ENCODE results near the gene FGD1. TPM values are rescaled to one million over a fixed set of nuclear protein-coding genes. Genes with fewer than 3 reads are reported as not detected.

Gene FGD1
- total RNA-seq, 1 donor from 2014 or later, result 8.1 TPM

GRCh38 chrX:54416965-54417364 lies 79.1 kb downstream of the FGD1 start:
- intact Hi-C loops (cut with DNase I), result no loop called here
- no peaks in the 10 kb centered on the region for H3K27me3 ChIP-seq
- no peaks in the 10 kb centered on the region for H3K9me3 ChIP-seq
- H3K4me3 ChIP-seq, result no peak overlapping the region
- no peak for TF ChIP-seq POLR2A (IDR thresholded peaks at IDR 0.05)
- TF ChIP-seq CTCF (IDR thresholded peaks at IDR 0.05), result no peak
- no peak for TF ChIP-seq POLR2AphosphoS5 (IDR thresholded peaks at IDR 0.05; ENCODE audit: insufficient read depth in 1 of 2, low read depth in 1 of 2)
- no peak overlapping the region for H3K27ac ChIP-seq
- no peaks in the 10 kb centered on the region for H3K36me3 ChIP-seq
- no peaks in the 10 kb centered on the region for H3K4me1 ChIP-seq
- DNase-seq (ENCODE audit: extremely low spot score in 2 of 2), result no peak

- Histone ChIP-seq H3K4me3 (no peak overlapping the region), H3K9me3 (no peaks in the 10 kb centered on the region), H3K36me3 (no peaks in the 10 kb centered on the region), H3K4me1 (no peaks in the 10 kb centered on the region), H3K27ac (no peak overlapping the region), H3K27me3 (no peaks in the 10 kb centered on the region)
- TF ChIP-seq POLR2AphosphoS5 (IDR thresholded peaks at IDR 0.05; ENCODE audit: insufficient read depth in 1 of 2, low read depth in 1 of 2) (no peak), CTCF (IDR thresholded peaks at IDR 0.05) (no peak), POLR2A (IDR thresholded peaks at IDR 0.05) (no peak)
- no peak for DNase-seq (ENCODE audit: extremely low spot score in 2 of 2)
- intact Hi-C loops (cut with DNase I), result no loop called here
Measured at GRCh38 chrX:54415534-54416350, 80.3 kb downstream of the FGD1 start.

- no peak overlapping the region for H3K4me3 ChIP-seq
- H3K9me3 ChIP-seq, result no peaks in the 10 kb centered on the region
- H3K27ac ChIP-seq, result no peak overlapping the region
- no peaks in the 10 kb centered on the region for H3K36me3 ChIP-seq
- no peaks in the 10 kb centered on the region for H3K27me3 ChIP-seq
- intact Hi-C loops (cut with DNase I), result no loop called here
- no peak for TF ChIP-seq POLR2A (IDR thresholded peaks at IDR 0.05)
- no peak for TF ChIP-seq CTCF (IDR thresholded peaks at IDR 0.05)
- TF ChIP-seq POLR2AphosphoS5 (IDR thresholded peaks at IDR 0.05; ENCODE audit: insufficient read depth in 1 of 2, low read depth in 1 of 2), result no peak
- no peak for DNase-seq (ENCODE audit: extremely low spot score in 2 of 2)
- H3K4me1 ChIP-seq, result no peaks in the 10 kb centered on the region
Measured at GRCh38 chrX:54413753-54414152, 82.3 kb downstream of the FGD1 start.

GRCh38 chrX:54411732-54412131 lies 84.3 kb downstream of the FGD1 start:
- Histone ChIP-seq H3K9me3 (no peaks in the 10 kb centered on the region), H3K4me1 (no peaks in the 10 kb centered on the region), H3K27me3 (no peaks in the 10 kb centered on the region), H3K36me3 (no peaks in the 10 kb centered on the region), H3K27ac (no peak overlapping the region), H3K4me3 (no peak overlapping the region)
- DNase-seq (ENCODE audit: extremely low spot score in 2 of 2), result no peak
- no peak for TF ChIP-seq CTCF (IDR thresholded peaks at IDR 0.05)
- no peak for TF ChIP-seq POLR2A (IDR thresholded peaks at IDR 0.05)
- TF ChIP-seq POLR2AphosphoS5 (IDR thresholded peaks at IDR 0.05; ENCODE audit: insufficient read depth in 1 of 2, low read depth in 1 of 2), result no peak
- intact Hi-C loops (cut with DNase I), result no loop called here

- Histone ChIP-seq H3K27me3 (no peaks in the 10 kb centered on the region), H3K4me1 (no peaks in the 10 kb centered on the region), H3K4me3 (no peak overlapping the region), H3K27ac (no peak overlapping the region), H3K9me3 (no peaks in the 10 kb centered on the region), H3K36me3 (no peaks in the 10 kb centered on the region)
- intact Hi-C loops (cut with DNase I), result no loop called here
- TF ChIP-seq CTCF (IDR thresholded peaks at IDR 0.05), result no peak
- TF ChIP-seq POLR2AphosphoS5 (IDR thresholded peaks at IDR 0.05; ENCODE audit: insufficient read depth in 1 of 2, low read depth in 1 of 2), result no peak
- DNase-seq (ENCODE audit: extremely low spot score in 2 of 2), result no peak
Measured at GRCh38 chrX:54407266-54407665, 88.8 kb downstream of the FGD1 start.

Measured in vagina (tissue), 2 donors.